ENCODE data around the gene TMEM62. TPM values are rescaled to one million over a fixed set of nuclear protein-coding genes. Genes with fewer than 3 reads are reported as not detected.

The TMEM62 gene
- total and polyA plus RNA-seq, 2 experiments from 2014 or later = 8.6 to 9.1 TPM

DNA sequence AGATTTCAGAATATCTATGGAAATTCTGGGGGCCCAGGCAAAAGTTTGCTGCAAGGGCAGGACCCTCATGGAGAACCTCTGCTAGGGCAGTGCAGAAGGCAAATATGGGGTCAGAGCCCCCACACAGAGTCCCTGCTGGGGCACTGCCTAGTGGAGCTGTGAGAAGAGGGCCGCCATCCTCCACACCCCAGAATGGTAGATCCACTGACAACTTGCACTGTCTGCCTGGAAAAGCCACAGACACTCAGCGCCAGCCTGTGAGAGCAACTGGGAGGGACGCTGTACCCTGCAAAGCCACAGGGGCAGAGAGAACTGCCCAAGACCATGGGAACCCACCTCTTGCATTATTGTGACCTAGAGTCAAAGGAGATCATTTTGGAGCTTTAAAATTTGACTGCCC is 65.6 kb downstream of the TMEM62 start:
- peaks cover 10% of the 10 kb centered on the region for H3K36me3 ChIP-seq
- no peak for DNase-seq (ENCODE audit: low read depth in 1 of 2, low spot score in 1 of 2)
- H3K9me3 ChIP-seq (ENCODE audit: low read depth) = no peaks in the 10 kb centered on the region
- H3K27me3 ChIP-seq = no peaks in the 10 kb centered on the region
- no peak for TF ChIP-seq CTCF (IDR thresholded peaks at IDR 0.05; ENCODE audit: low read depth, low read length)
- H3K4me1 ChIP-seq (ENCODE audit: low read depth) = no peaks in the 10 kb centered on the region
- H3K4me3 ChIP-seq = no peak overlapping the region
- no peak overlapping the region for H3K27ac ChIP-seq

DNA sequence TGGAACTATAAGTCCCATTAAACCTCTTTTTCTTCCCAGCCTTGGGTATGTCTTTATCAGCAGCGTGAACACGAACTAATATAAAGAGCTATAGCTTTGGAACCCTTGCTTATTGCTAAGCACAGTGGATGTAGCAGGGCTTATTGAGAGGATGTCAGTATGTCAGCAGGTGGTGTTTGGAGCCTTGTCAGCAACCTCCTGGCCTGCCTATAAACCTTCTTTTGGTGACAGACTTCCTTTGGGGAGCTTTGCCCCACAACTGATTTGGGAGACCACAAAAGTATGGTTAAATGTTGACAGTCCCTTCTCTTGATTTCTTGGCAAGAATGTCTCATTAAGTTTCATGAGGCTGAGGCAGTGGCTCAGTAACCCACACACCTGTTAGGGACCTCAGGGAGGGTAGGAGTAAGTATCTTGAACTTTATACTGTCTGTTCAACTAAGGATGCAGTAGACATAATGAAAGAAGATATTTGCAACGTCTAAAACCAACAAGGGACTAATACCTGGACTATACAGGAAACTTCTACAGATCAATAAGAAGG is 66.6 kb downstream of the TMEM62 start:
- no peaks in the 10 kb centered on the region for H3K27me3 ChIP-seq
- DNase-seq (ENCODE audit: low read depth in 1 of 2, low spot score in 1 of 2) = no peak
- no peak for TF ChIP-seq CTCF (IDR thresholded peaks at IDR 0.05; ENCODE audit: low read depth, low read length)
- no peak overlapping the region for H3K4me3 ChIP-seq
- H3K4me1 ChIP-seq (ENCODE audit: low read depth) = no peaks in the 10 kb centered on the region
- no peaks in the 10 kb centered on the region for H3K36me3 ChIP-seq
- no peak overlapping the region for H3K27ac ChIP-seq
- H3K9me3 ChIP-seq (ENCODE audit: low read depth) = no peaks in the 10 kb centered on the region

DNA sequence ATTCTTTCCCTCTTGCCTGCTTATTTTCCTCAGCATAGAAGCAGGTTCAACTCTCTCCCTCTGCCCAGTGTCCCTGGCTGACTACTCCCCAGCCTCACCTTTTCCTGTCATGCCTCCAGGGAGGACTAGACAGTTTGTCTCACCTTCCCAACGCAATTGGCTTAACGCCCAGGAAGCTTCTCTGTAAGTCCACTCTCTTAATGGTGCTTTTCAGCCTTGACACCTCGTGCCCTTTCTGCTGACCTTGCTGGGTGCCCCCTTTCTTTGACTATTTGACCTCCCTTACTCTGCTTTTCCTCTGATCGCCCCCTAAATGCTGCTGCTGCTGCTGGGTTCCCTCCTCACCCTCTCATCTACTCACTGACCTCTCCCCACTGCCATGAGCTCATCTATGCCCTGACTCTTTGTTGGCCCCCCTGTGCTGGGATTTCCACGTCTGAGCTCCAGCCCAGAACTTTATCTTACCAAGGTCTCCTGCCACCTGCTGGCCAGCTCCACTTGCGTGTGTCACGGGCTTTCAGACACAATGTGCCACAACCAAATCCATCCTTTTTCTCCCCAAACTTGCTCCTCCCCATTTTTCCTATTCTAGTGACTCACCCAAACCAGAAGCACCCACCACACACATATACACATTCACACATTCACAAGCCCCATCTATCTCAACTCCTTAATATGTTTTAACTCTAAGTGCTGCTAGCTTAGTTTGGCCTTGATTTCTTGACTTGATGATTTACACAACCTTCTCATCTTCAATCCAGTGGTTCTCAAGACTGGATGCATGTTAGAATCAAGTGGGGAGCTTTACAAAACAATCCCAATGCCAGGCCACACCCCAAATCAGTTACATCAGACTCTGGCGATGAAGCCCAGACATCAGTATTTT is 70.9 kb downstream of the TMEM62 start:
- H3K4me1 ChIP-seq (ENCODE audit: low read depth) = no peaks in the 10 kb centered on the region
- no peaks in the 10 kb centered on the region for H3K9me3 ChIP-seq (ENCODE audit: low read depth)
- no peak overlapping the region for H3K4me3 ChIP-seq
- DNase-seq (ENCODE audit: low read depth in 1 of 2, low spot score in 1 of 2) = peak; percentile 63 to 64
- no peak overlapping the region for H3K27ac ChIP-seq
- TF ChIP-seq CTCF (IDR thresholded peaks at IDR 0.05; ENCODE audit: low read depth, low read length) = peak; percentile 64
- no peaks in the 10 kb centered on the region for H3K27me3 ChIP-seq
- H3K36me3 ChIP-seq = no peaks in the 10 kb centered on the region

DNA sequence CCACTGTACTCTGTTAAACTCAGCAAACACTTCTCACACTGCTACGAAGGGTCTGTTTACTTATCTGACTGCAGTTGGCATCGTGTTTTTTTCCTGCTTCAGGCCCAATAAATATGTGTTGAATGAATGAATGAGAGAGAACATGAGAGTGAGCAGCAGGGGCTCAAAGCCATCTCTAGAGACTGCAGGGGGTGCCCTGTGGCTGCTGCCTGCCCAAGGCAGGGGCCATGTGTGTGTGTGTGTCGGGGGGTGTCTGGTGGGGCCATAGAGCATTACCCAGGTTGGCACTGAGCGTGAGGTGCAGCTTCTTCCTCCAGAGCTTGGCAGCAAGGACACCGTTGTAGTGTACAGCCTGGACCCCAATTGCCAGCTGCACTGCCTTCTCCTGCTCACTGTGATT is 72.7 kb downstream of the TMEM62 start:
- Histone ChIP-seq H3K27ac (no peak overlapping the region), H3K4me3 (no peak overlapping the region), H3K36me3 (no peaks in the 10 kb centered on the region), H3K4me1 (ENCODE audit: low read depth) (no peaks in the 10 kb centered on the region), H3K27me3 (no peaks in the 10 kb centered on the region), H3K9me3 (ENCODE audit: low read depth) (no peaks in the 10 kb centered on the region)
- TF ChIP-seq CTCF (IDR thresholded peaks at IDR 0.05; ENCODE audit: low read depth, low read length) = no peak
- no peak for DNase-seq (ENCODE audit: low read depth in 1 of 2, low spot score in 1 of 2)

GRCh38 chr15:43207024-43207423 is 73.6 kb downstream of the TMEM62 start:
- no peak for TF ChIP-seq CTCF (IDR thresholded peaks at IDR 0.05; ENCODE audit: low read depth, low read length)
- H3K27me3 ChIP-seq = no peaks in the 10 kb centered on the region
- H3K36me3 ChIP-seq = no peaks in the 10 kb centered on the region
- H3K4me3 ChIP-seq = no peak overlapping the region
- no peak for DNase-seq (ENCODE audit: low read depth in 1 of 2, low spot score in 1 of 2)
- no peaks in the 10 kb centered on the region for H3K9me3 ChIP-seq (ENCODE audit: low read depth)
- H3K27ac ChIP-seq = no peak overlapping the region
- H3K4me1 ChIP-seq (ENCODE audit: low read depth) = no peaks in the 10 kb centered on the region
